Heart left ventricle (tissue), 16 donors: Measurements from ENCODE around the gene CRY2. TPM values are rescaled to one million over a fixed set of nuclear protein-coding genes. Genes with fewer than 3 reads are reported as not detected.
A peak's percentile ranks its signal among the peaks of the same experiment; 100 is the strongest.

Experiments
- ATAC-seq, 4 donors: fragments of 200-7000 bp; cut with Tn5 transposase; one replicate each; pipeline ENCODE4 v1.9.1; 2020 to 2022; ENCODE audit warnings: moderate library complexity in 4 of 4, mild to moderate bottlenecking in 3 of 4, moderate number of reproducible peaks in 1 of 4
- DNase-seq, 5 donors: peaks; one replicate each; pipeline ENCODE4 v3.0.0-alpha.2; 2020
- H3K27ac ChIP-seq, 12 donors: fragments of 200-600 bp; sonication (generic) in 4 of 12; one replicate each; pipeline versions ENCODE4 v1.5.0 to v1.8.0; 2016 to 2022; ENCODE audit warnings: mild to moderate bottlenecking in 2 of 12
- H3K27me3 ChIP-seq, 9 donors: fragments of 200-600 bp; sonication (generic) in 2 of 9; one replicate each; pipeline versions ENCODE4 v1.5.1 to v1.8.0; 2016 to 2022; ENCODE audit warnings: mild to moderate bottlenecking in 3 of 9
- H3K36me3 ChIP-seq, 9 donors: fragments of 200-600 bp; sonication (generic) in 2 of 9; one replicate each; pipeline versions ENCODE4 v1.5.0 to v1.8.0; 2018 to 2022; ENCODE audit warnings: mild to moderate bottlenecking in 2 of 9
- H3K4me1 ChIP-seq, 12 donors: fragments of 200-600 bp; sonication (generic) in 4 of 12; one replicate each; pipeline versions ENCODE4 v1.5.0 to v1.8.0; 2016 to 2022; ENCODE audit warnings: mild to moderate bottlenecking in 3 of 12
- H3K4me3 ChIP-seq, 12 donors: fragments of 200-600 bp; sonication (generic) in 4 of 12; one replicate each; pipeline versions ENCODE4 v1.5.0 to v1.8.0; 2017 to 2022; ENCODE audit warnings: mild to moderate bottlenecking in 9 of 12, moderate library complexity in 4 of 12
- H3K9me3 ChIP-seq, 12 donors: fragments of 200-600 bp; sonication (generic) in 4 of 12; one replicate each; pipeline versions ENCODE4 v1.5.0 to v1.8.0; 2016 to 2022; ENCODE audit warnings: mild to moderate bottlenecking in 1 of 12
- CTCF ChIP-seq, 12 donors: fragments of 200-600 bp; sonication (generic) in 4 of 12; IDR thresholded peaks; one replicate each; pipeline versions ENCODE4 v1.5.0 to v1.8.0; 2018 to 2022; ENCODE audit warnings: antibody characterized with exemption in 12 of 12, mild to moderate bottlenecking in 5 of 12
- POLR2A ChIP-seq, 2 donors: fragments of 450-650 bp; IDR thresholded peaks; one replicate each; pipeline ENCODE4 v1.6.1; 2017; ENCODE audit warnings: antibody characterized with exemption in 2 of 2, mild to moderate bottlenecking in 2 of 2, moderate library complexity in 2 of 2
- WGBS, 4 donors: extraction: QIAGEN DNeasy Blood & Tissue Kit in 2 of 4; methylation state at CpG; one replicate each; pipeline versions ENCODE4 v1.1.5 to v1.1.7; 2013 to 2018; 5-methylcytosine and 5-hydroxymethylcytosine counted together
- intact Hi-C, 10 donors: fragments of 100-400 bp; cut with DNase I; formaldehyde crosslinking; loops; one replicate each; pipeline versions ENCODE4 v1.11.1 to v1.14.2; 2022
- polyA plus RNA-seq, 2 donors: library from polyadenylated mRNA; stranded (reverse); fragments of 200-250 nt; gene quantifications; one replicate each; pipeline ENCODE4 v1.2.3, GENCODE V29; 2013
- total RNA-seq, 9 donors: library from RNA; depleted of rRNA in 2 of 9; stranded (reverse); fragments of >200 nt in 2 of 9; fragmentation: NEBNext Ultra II Directional in 3 of 9; extraction: Animal tissue kit (Norgen Biotek cat#: 25700) in 3 of 9; gene quantifications; one replicate each; pipeline versions ENCODE4 v1.1.0 to v1.2.4, GENCODE V29; 2016 to 2023
- donor health status: ischemic (EF 13 %, LVEDD 7.1; RV severe dilation, severe dysfunction).
- donor health status: healthy with polysubstance abuse.
- donor health status: DM: no; HTN: yes; CAD: no.
- donor health status: DM: no; HTN: no; CAD: no.
- donor health status: ischemic (EF 25% LVEDD 6.9; RV normal size, moderate dysfunction).
- donor health status: ischemic (EF 25% LVEDD 5.7; RV mildly dilated, moderate dysfunction).
- donor health status: healthy.
- donor health status: DM: yes; HTN: yes; CAD: no.
- donor health status: ischemic (EF 35%, LVEDD 5.7; RV mildly dilated, moderate dysfunction).
- donor health status: nonischemic (EF 11% LVEDD 7.7; RV severe dilation, severe dysfunction).
- donor health status: DM: yes; HTN: yes; CAD: no.
- donor health status: PGD.
- donor health status: ischemic (EF 29% LVEDD 5.4; RV normal size, mild dysfunction).
- donor health status: nonischemic (EF 23%, LVEDD 6.1; RV moderate dilation, normal function).

Gene CRY2
- total and polyA plus RNA-seq, 11 donors = 23.2 to 132 (median 70.3) TPM

GRCh38 chr11:45877221-45877620, 29.9 kb downstream of the CRY2 start:
- ATAC-seq = no peak
- Histone ChIP-seq H3K9me3 (no peaks in the 10 kb centered on the region), H3K27me3 (no peaks in the 10 kb centered on the region), H3K36me3 (peaks cover 5 to 100% (median 85%) of the 10 kb centered on the region in 9 donors), H3K4me3 (no peak overlapping the region), H3K4me1 (peaks cover 0 to 28% (median 2%) of the 10 kb centered on the region in 12 donors), H3K27ac (no peak overlapping the region)
- 87 to 92% (median 89%) methylated on average over 7 to 8 of the region's 8 CpGs for WGBS, 4 donors
- intact Hi-C loops = loop anchor here in 2 of 10 donors (10.0 kb wide), 1 partner anchor 128 kb away; no protein-coding TSS in a partner anchor
- no peak for TF ChIP-seq CTCF (IDR thresholded peaks at IDR 0.05)
- TF ChIP-seq POLR2A (IDR thresholded peaks at IDR 0.05) = no peak
- DNase-seq = no peak

GRCh38 chr11:45877845-45878244, 30.6 kb downstream of the CRY2 start:
- 84 to 97% (median 92%) methylated on average over 3 of the region's 3 CpGs for WGBS, 4 donors
- ATAC-seq (no peak), DNase-seq (no peak)
- Histone ChIP-seq H3K9me3 (no peaks in the 10 kb centered on the region), H3K4me1 (peaks cover 0 to 28% (median 2%) of the 10 kb centered on the region in 12 donors), H3K36me3 (peaks cover 5 to 100% (median 79%) of the 10 kb centered on the region in 9 donors), H3K27me3 (no peaks in the 10 kb centered on the region), H3K4me3 (no peak overlapping the region), H3K27ac (no peak overlapping the region)
- intact Hi-C loops = loop anchor here in 2 of 10 donors (10.0 kb wide), 1 partner anchor 127 kb away; no protein-coding TSS in a partner anchor
- no peak for TF ChIP-seq POLR2A (IDR thresholded peaks at IDR 0.05)
- no peak for TF ChIP-seq CTCF (IDR thresholded peaks at IDR 0.05)

- no peak for TF ChIP-seq CTCF (IDR thresholded peaks at IDR 0.05)
- TF ChIP-seq POLR2A (IDR thresholded peaks at IDR 0.05) = no peak
- Histone ChIP-seq H3K27ac (peak overlapping the region in 1 of 12 donors; percentile 24), H3K4me1 (peaks cover 0 to 29% (median 3%) of the 10 kb centered on the region in 12 donors), H3K4me3 (no peak overlapping the region), H3K27me3 (no peaks in the 10 kb centered on the region), H3K9me3 (no peaks in the 10 kb centered on the region), H3K36me3 (peaks cover 5 to 81% (median 62%) of the 10 kb centered on the region in 9 donors)
- ATAC-seq (no peak), DNase-seq (no peak)
- WGBS, 4 donors = 70 to 78% (median 72%) methylated on average over 7 of the region's 7 CpGs
- intact Hi-C loops = loop anchor here in 2 of 10 donors (10.0 kb wide), 1 partner anchor 125 kb away; no protein-coding TSS in a partner anchor
Observed at GRCh38 chr11:45879803-45880686, 32.8 kb downstream of the CRY2 start.
